A549 (cell line): Measurements from ENCODE around the gene SLC35F4. TPM values are rescaled to one million over a fixed set of nuclear protein-coding genes. Genes with fewer than 3 reads are reported as not detected.
"Not testable (repeated sequence)": the region's sequence is repeated elsewhere in the genome, so short reads cannot be mapped to it uniquely, and the experiment has no call there.

Source experiments
- ATAC-seq, 2 experiments: fragments of 200-7000 bp in 1 of 2; fragments of >200 bp in 1 of 2; cut with Nextera tagmentation in 1 of 2; cut with Tn5 transposase in 1 of 2; 3 replicates each; pipeline versions ENCODE4 v1.8.0 to v1.9.1; 2018 to 2020; ENCODE audit warnings: mild to moderate bottlenecking in 1 of 2, moderate library complexity in 1 of 2
- CTCF ChIA-PET: fragments of 300-600 bp; sonication (Branson Sonifier 250); formaldehyde crosslinking; extraction: SDS; loops from one replicate; lab custom pipeline; 2021; ENCODE audit warnings: antibody characterized with exemption, inconsistent platforms; lab: Yijun Ruan, JAX
- POLR2A ChIA-PET: fragments of 350-600 bp; formaldehyde crosslinking; extraction: SDS; loops from one replicate; lab custom pipeline; 2021; ENCODE audit warnings: antibody characterized with exemption, inconsistent platforms; lab: Yijun Ruan, JAX
- DNase-seq, 2 experiments: peaks; one replicate each; pipeline versions ENCODE4 v3.0.0 to v3.0.0-alpha.2; 2011 to 2016; ENCODE audit warnings: low read depth in 1 of 2, low spot score in 1 of 2
- FAIRE-seq: peaks from 2 replicates; lab custom pipeline; 2011; peaks lifted over from hg19 to GRCh38; lab: Jason Lieb, UNC
- H3K27ac ChIP-seq, 2 experiments: fragments of >200 bp; sonication (Bioruptor Twin); formaldehyde crosslinking; 3 replicates each; pipeline ENCODE4 v1.5.1; 2016 to 2017
- H3K4me1 ChIP-seq: fragments of >200 bp; sonication (Bioruptor Twin); formaldehyde crosslinking; 3 replicates; pipeline ENCODE4 v1.6.1; 2016
- H3K4me2 ChIP-seq: fragments of >200 bp; sonication (Bioruptor Twin); formaldehyde crosslinking; 3 replicates; pipeline ENCODE4 v1.6.1; 2016
- H3K4me3 ChIP-seq: fragments of >200 bp; sonication (Bioruptor Twin); formaldehyde crosslinking; 3 replicates; pipeline ENCODE4 v1.5.1; 2016
- H3K9me3 ChIP-seq: fragments of >200 bp; sonication (Bioruptor Twin); formaldehyde crosslinking; 3 replicates; pipeline ENCODE4 v1.6.1; 2016
- CBX2 ChIP-seq: fragments of 200-600 bp; sonication (generic); IDR thresholded peaks from 2 replicates; pipeline ENCODE4 v1.6.1; 2016; ENCODE audit warnings: low read depth, mild to moderate bottlenecking, borderline replicate concordance
- CBX8 ChIP-seq: fragments of 200-600 bp; sonication (generic); IDR thresholded peaks from 2 replicates; pipeline ENCODE4 v1.6.1; 2016
- EHF ChIP-seq: fragments of 250-450 bp; sonication (Bioruptor Pico); IDR thresholded peaks from 2 replicates; pipeline ENCODE4 v1.5.0; 2020; ENCODE audit warnings: mild to moderate bottlenecking
- EHMT2 ChIP-seq: fragments of 200-600 bp; sonication (generic); IDR thresholded peaks from 2 replicates; pipeline ENCODE4 v1.6.1; 2016; ENCODE audit warnings: antibody characterized with exemption, low read depth, mild to moderate bottlenecking, moderate library complexity
- FOSL2 ChIP-seq, 2 experiments: fragments of 450-650 bp in 1 of 2; fragments of >200 bp in 1 of 2; sonication (Bioruptor Twin) in 1 of 2; formaldehyde crosslinking; IDR thresholded peaks; 2 replicates each; pipeline versions ENCODE4 v1.5.0 to v1.6.1; 2016 to 2020; ENCODE audit warnings: mild to moderate bottlenecking in 1 of 2, moderate library complexity in 1 of 2
- FOXS1 ChIP-seq: fragments of 250-450 bp; sonication (Bioruptor Pico); IDR thresholded peaks from 2 replicates; pipeline ENCODE4 v1.5.0; 2020; ENCODE audit warnings: mild to moderate bottlenecking, moderate library complexity
- GATA3 ChIP-seq: IDR thresholded peaks from 2 replicates; pipeline ENCODE4 v1.6.1; 2012; ENCODE audit warnings: borderline replicate concordance
- HES2 ChIP-seq: fragments of >200 bp; sonication (Bioruptor Twin); formaldehyde crosslinking; IDR thresholded peaks from 2 replicates; pipeline ENCODE4 v1.6.1; 2016
- HEYL ChIP-seq: fragments of 250-450 bp; sonication (Bioruptor Pico); IDR thresholded peaks from 2 replicates; pipeline ENCODE4 v1.8.0; 2021; ENCODE audit warnings: mild to moderate bottlenecking, moderate library complexity
- JUNB ChIP-seq: fragments of >200 bp; sonication (Bioruptor Twin); formaldehyde crosslinking; IDR thresholded peaks from 2 replicates; pipeline ENCODE4 v1.6.1; 2016
- KDM1A ChIP-seq: fragments of 200-600 bp; sonication (generic); IDR thresholded peaks from 2 replicates; pipeline ENCODE4 v1.6.1; 2016; ENCODE audit warnings: low read depth, mild to moderate bottlenecking
- PHF8 ChIP-seq: fragments of 200-600 bp; sonication (generic); IDR thresholded peaks from 2 replicates; pipeline ENCODE4 v1.6.1; 2016; ENCODE audit warnings: low read depth, mild to moderate bottlenecking, antibody characterized with exemption, moderate library complexity, borderline replicate concordance
- POLR2A ChIP-seq: IDR thresholded peaks from 2 replicates; pipeline ENCODE4 v1.6.1; 2012; ENCODE audit warnings: mild to moderate bottlenecking, low read length
- POLR2AphosphoS2 ChIP-seq: conservative IDR thresholded peaks from 2 replicates; pipeline ENCODE4 v1.6.1; 2012; ENCODE audit warnings: low read length, improper control_type of control experiment, inconsistent platforms
- RNF2 ChIP-seq: fragments of 200-600 bp; sonication (generic); IDR thresholded peaks from 2 replicates; pipeline ENCODE4 v1.6.1; 2016; ENCODE audit warnings: low read depth, mild to moderate bottlenecking, antibody characterized with exemption, moderate library complexity, borderline replicate concordance
- SMC3 ChIP-seq: fragments of >200 bp; sonication (Bioruptor Twin); formaldehyde crosslinking; IDR thresholded peaks from 3 replicates; pipeline ENCODE4 v1.6.1; 2018; ENCODE audit warnings: inconsistent platforms
- ZSCAN20 ChIP-seq: fragments of 250-450 bp; sonication (Bioruptor Pico); IDR thresholded peaks from 2 replicates; pipeline ENCODE4 v1.8.0; 2022; ENCODE audit warnings: mild to moderate bottlenecking, moderate library complexity
- WGBS: methylation state at CpG from one replicate; pipeline ENCODE4 v1.1.6; 2017; ENCODE audit errors: missing lambda C conversion rate; 5-methylcytosine and 5-hydroxymethylcytosine counted together
- polyA plus RNA-seq, 4 experiments: library from polyadenylated mRNA; depleted of rRNA in 3 of 4; stranded (reverse); fragments of >200 nt; fragmentation: RNase III in 1 of 4; extraction: RNeasy Plus Mini Kit Qiagen cat#74134 plus additional on column Dnase treatment in 1 of 4; gene quantifications; 2 replicates in 3 of 4; 3 replicates in 1 of 4; pipeline ENCODE4 v1.2.3, GENCODE V29; 2011 to 2017

Gene SLC35F4
- polyA plus RNA-seq, 2 of the 4 experiments (the other 2 are of a cell fraction) = not detected

GRCh38 chr14:57725399-57726077 is 140.4 kb downstream of the SLC35F4 start:
- FAIRE-seq (no peak), ATAC-seq (peak in 1 of 2 experiments; percentile 50; a peak in 1 of 6 replicates), DNase-seq (peak in 1 of 2 experiments; percentile 56)
- POLR2A ChIA-PET = no interaction called here
- 8% methylated on average over 2 of the region's 2 CpGs for WGBS
- TF ChIP-seq EHMT2 (no peak), JUNB (peak; percentile 37; the same call in 1 of the 2 replicates), EHF (CRISPR knock-in tag) (no peak), FOSL2 (IDR thresholded peaks at IDR 0.05) (peak; percentile 34; the same call in 1 of the 2 replicates), FOSL2 (CRISPR knock-in tag; IDR thresholded peaks at IDR 0.05) (peak; percentile 76), CBX2 (no peak), GATA3 (peak; percentile 27; the same call in 1 of the 2 replicates), SMC3 (no peak), HEYL (CRISPR knock-in tag) (no peak)
- TF ChIP-seq, all 56 proteins: peak for 3
- Histone ChIP-seq H3K27ac (peak overlapping the region in 1 of 2 experiments; percentile 43; a peak in 1 of 6 replicates), H3K9me3 (no peaks in the 10 kb centered on the region), H3K4me3 (no peak overlapping the region), H3K4me2 (no peak overlapping the region), H3K4me1 (peaks cover 3% of the 10 kb centered on the region; the same call in 2 of the 3 replicates)
- CTCF ChIA-PET = no interaction called here

- not testable (repeated sequence) for FAIRE-seq, H3K4me3 ChIP-seq, ATAC-seq
Measured at GRCh38 chr14:57722141-57722540, 143.8 kb downstream of the SLC35F4 start.

GRCh38 chr14:57714487-57714931 is 151.4 kb downstream of the SLC35F4 start:
- WGBS = 5% methylated on average over 3 of the region's 3 CpGs
- ATAC-seq (no peak), FAIRE-seq (peak; percentile 7), DNase-seq (no peak)
- no peak overlapping the region for H3K4me2 ChIP-seq
- POLR2A ChIA-PET = no interaction called here
- CTCF ChIA-PET = no interaction called here
- no peak overlapping the region for H3K27ac ChIP-seq
- H3K4me3 ChIP-seq = no peak overlapping the region
- peaks cover 9% of the 10 kb centered on the region; the same call in 1 of the 3 replicates for H3K9me3 ChIP-seq
- H3K4me1 ChIP-seq = no peaks in the 10 kb centered on the region
- TF ChIP-seq POLR2A (no peak), FOXS1 (CRISPR knock-in tag) (no peak), EHF (CRISPR knock-in tag) (no peak), POLR2AphosphoS2 (no peak), PHF8 (no peak), KDM1A (no peak), RNF2 (no peak)

More at GRCh38 chr14:57722141-57722540, 143.8 kb downstream of the SLC35F4 start:
- DNase-seq, H3K9me3 ChIP-seq, POLR2A ChIA-PET, H3K4me1 ChIP-seq, H3K4me2 ChIP-seq, H3K27ac ChIP-seq: not testable (repeated sequence)
- CTCF ChIA-PET = interaction anchor here (1.0 kb wide), 1 partner anchor 11 kb away, joined by 3 read pairs; no protein-coding TSS in a partner anchor

- FAIRE-seq (no peak), DNase-seq (no peak), ATAC-seq (no peak)
- TF ChIP-seq EHF (CRISPR knock-in tag) (no peak), ZSCAN20 (CRISPR knock-in tag) (no peak), HES2 (no peak), CBX8 (no peak)
- no peak overlapping the region for H3K27ac ChIP-seq
- H3K4me2 ChIP-seq = no peak overlapping the region
- ChIA-PET POLR2A (no interaction called here), CTCF (interaction anchor here (1.2 kb wide), 1 partner anchor 19 kb away, joined by 4 read pairs; no protein-coding TSS in a partner anchor)
- no peaks in the 10 kb centered on the region for H3K4me1 ChIP-seq
- H3K9me3 ChIP-seq = peaks cover 9% of the 10 kb centered on the region; the same call in 1 of the 3 replicates
- H3K4me3 ChIP-seq = no peak overlapping the region
- 13% methylated on average over 3 of the region's 3 CpGs for WGBS
Measured at GRCh38 chr14:57712698-57713097, 153.2 kb downstream of the SLC35F4 start.
